ENCODE data around the gene OR52K1.

OR52K1 gene

DNA sequence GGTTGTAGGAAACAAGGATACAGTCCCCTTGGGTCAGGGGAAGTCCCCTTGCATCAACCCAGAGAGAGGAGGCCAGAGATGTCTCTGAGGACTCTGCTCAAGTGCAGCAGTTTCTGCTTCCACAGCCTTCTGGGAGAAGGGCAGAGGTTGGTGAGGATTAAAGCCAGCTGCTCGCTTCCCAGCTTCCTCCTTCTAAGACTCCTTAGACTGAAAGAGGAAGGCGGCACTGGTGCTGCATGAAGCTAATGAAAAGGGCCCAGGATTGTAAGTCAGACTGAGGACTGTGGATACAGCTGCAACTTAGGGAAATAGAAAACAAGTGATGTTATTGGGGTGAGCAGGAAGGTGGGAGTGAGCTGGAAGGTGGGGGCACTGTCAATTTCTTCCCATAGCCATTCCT, at the start of gene OR52K1:
TSS of gene OR52K1 (plus strand) at position 202 of the 400 bp plus-strand sequence. CDS start 6,255 bp downstream, outside the sequence.
- Mint-ChIP-seq H3K36me3 (ENCODE audit: low read depth) (no peaks in the 10 kb centered on the region), H3K9me3 (no peaks in the 10 kb centered on the region), H3K27ac (no peak within 1 kb of the TSS), H3K4me1 (ENCODE audit: low read depth) (peaks cover 20% of the 10 kb centered on the region), H3K27me3 (peaks cover 15% of the 10 kb centered on the region), H3K4me3 (no peak within 1 kb of the TSS)
- no peak for DNase-seq

GRCh38 chr11:4433856-4434255, 48.6 kb upstream of the OR52K1 start:
- Mint-ChIP-seq H3K27ac (no peak overlapping the region), H3K9me3 (no peaks in the 10 kb centered on the region), H3K36me3 (ENCODE audit: low read depth) (no peaks in the 10 kb centered on the region), H3K27me3 (peaks cover 13% of the 10 kb centered on the region), H3K4me3 (no peak overlapping the region), H3K4me1 (ENCODE audit: low read depth) (no peaks in the 10 kb centered on the region)
- DNase-seq = no peak

DNA sequence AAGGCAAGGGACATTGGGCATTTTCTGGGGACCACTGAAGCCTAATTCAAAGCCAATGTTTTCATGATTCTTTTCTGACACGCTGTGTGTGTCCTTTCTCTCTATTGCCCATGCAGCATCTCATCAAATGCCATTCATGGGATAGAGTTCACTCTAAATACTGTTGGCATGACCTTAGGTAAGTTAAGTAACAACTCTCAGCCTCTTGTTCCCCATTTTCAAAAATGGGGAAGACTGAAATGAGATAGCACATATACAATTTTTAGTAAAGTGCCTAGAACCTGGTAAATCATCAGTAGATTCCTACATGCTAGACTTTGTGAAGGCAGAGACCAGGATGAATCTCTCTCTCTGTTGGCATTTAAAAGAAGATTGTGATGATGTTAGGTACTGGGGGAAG, 46.0 kb upstream of the OR52K1 start:
- no peak for DNase-seq
- no peaks in the 10 kb centered on the region for H3K36me3 Mint-ChIP-seq (ENCODE audit: low read depth)

DNA sequence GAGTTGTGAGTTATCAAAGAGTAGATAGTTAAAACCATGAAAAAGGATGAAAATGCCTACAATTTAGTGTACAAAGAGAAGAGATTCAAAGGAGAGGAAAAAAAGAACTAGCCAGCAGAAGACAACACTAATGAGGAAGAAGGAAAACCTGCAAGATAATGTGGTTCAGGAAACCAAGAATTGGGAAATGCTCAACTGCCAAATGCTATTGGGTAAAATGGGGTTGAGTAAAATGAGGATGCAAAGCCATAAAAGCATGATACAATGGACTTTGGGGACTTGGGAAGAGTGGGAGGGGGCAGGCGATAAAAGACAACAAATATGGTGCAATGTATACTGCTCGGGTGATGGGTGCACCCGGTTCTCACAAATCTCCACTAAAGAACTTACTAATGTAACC, 40.9 kb upstream of the OR52K1 start:
- Mint-ChIP-seq H3K27me3 (peaks cover 17% of the 10 kb centered on the region), H3K4me1 (ENCODE audit: low read depth) (no peaks in the 10 kb centered on the region), H3K9me3 (no peaks in the 10 kb centered on the region), H3K4me3 (no peak overlapping the region), H3K36me3 (ENCODE audit: low read depth) (no peaks in the 10 kb centered on the region), H3K27ac (no peak overlapping the region)
- no peak for DNase-seq

More for the DNA sequence above, 46.0 kb upstream of the OR52K1 start:
- Mint-ChIP-seq H3K4me3 (no peak overlapping the region), H3K27ac (no peak overlapping the region), H3K4me1 (ENCODE audit: low read depth) (no peaks in the 10 kb centered on the region), H3K9me3 (no peaks in the 10 kb centered on the region), H3K27me3 (peaks cover 16% of the 10 kb centered on the region)

- Mint-ChIP-seq H3K4me1 (ENCODE audit: low read depth) (no peaks in the 10 kb centered on the region), H3K9me3 (no peaks in the 10 kb centered on the region), H3K36me3 (ENCODE audit: low read depth) (no peaks in the 10 kb centered on the region), H3K4me3 (no peak overlapping the region), H3K27me3 (peaks cover 10% of the 10 kb centered on the region), H3K27ac (no peak overlapping the region)
- DNase-seq = no peak
Observed at GRCh38 chr11:4443232-4443891, 39.1 kb upstream of the OR52K1 start.

- peaks cover 1% of the 10 kb centered on the region for H3K9me3 Mint-ChIP-seq
- no peak within 1 kb of the TSS for H3K27ac Mint-ChIP-seq
- no peaks in the 10 kb centered on the region for H3K36me3 Mint-ChIP-seq (ENCODE audit: low read depth)
- H3K27me3 Mint-ChIP-seq = peaks cover 10% of the 10 kb centered on the region
- H3K4me3 Mint-ChIP-seq = no peak within 1 kb of the TSS
- H3K4me1 Mint-ChIP-seq (ENCODE audit: low read depth) = no peaks in the 10 kb centered on the region
- DNase-seq = no peak
Observed at GRCh38 chr11:4448995-4449394, 33.5 kb upstream of the OR52K1 start, which contains the start of gene OR52K2. TSS of gene OR52K2 (plus strand) at chr11:4449295. CDS start at chr11:4449340, 45 bp downstream.

DNA sequence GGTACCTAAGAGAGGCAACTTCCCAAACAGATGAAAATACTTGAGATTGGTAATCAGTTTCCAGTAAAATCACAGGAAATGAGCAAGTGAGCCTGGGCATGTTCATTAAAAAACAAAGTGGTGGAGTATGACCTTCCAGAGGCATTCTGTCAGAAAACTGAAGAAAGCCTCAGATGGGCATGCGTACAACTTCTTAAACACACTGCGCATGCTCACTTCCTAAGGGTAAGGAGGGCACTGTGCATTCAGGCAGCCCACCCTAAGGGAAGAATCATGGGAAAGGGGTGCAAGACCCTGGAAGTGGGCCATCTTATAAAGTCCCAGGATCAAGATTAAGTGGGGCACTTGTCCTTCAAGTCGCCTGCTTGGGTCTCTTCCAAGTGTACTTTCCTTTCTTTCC, 29.3 kb upstream of the OR52K1 start:
- Mint-ChIP-seq H3K27me3 (peaks cover 18% of the 10 kb centered on the region), H3K4me1 (ENCODE audit: low read depth) (no peaks in the 10 kb centered on the region), H3K36me3 (ENCODE audit: low read depth) (no peaks in the 10 kb centered on the region), H3K4me3 (no peak overlapping the region), H3K9me3 (peaks cover 5% of the 10 kb centered on the region), H3K27ac (no peak overlapping the region)
- no peak for DNase-seq

DNA sequence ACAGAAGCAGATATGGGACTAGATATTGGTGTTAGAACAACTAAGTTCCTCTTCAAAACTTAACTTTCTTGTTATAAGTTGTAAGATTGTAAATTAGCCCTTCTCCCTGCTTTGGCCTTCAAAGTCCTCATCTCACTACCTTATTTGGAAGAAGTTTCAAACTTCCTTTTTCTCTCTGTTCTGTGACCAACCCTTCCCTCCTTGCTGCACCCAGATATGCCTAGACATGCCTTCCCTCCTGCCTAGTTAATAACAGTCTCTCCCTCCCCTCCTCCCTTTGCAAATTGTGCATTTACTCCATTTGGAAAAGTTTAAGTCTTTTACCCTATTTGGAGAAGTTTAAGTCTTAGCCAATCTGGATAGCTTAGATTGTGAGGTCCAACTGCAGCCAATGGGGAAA, 28.4 kb upstream of the OR52K1 start:
- H3K27ac Mint-ChIP-seq = no peak overlapping the region
- DNase-seq = no peak
- H3K36me3 Mint-ChIP-seq (ENCODE audit: low read depth) = no peaks in the 10 kb centered on the region
- peaks cover 20% of the 10 kb centered on the region for H3K27me3 Mint-ChIP-seq
- no peak overlapping the region for H3K4me3 Mint-ChIP-seq
- H3K4me1 Mint-ChIP-seq (ENCODE audit: low read depth) = no peaks in the 10 kb centered on the region
- peaks cover 5% of the 10 kb centered on the region for H3K9me3 Mint-ChIP-seq

- Mint-ChIP-seq H3K4me1 (ENCODE audit: low read depth) (peaks cover 6% of the 10 kb centered on the region), H3K36me3 (ENCODE audit: low read depth) (no peaks in the 10 kb centered on the region), H3K27ac (no peak overlapping the region), H3K27me3 (peaks cover 23% of the 10 kb centered on the region), H3K4me3 (no peak overlapping the region), H3K9me3 (peaks cover 5% of the 10 kb centered on the region)
- no peak for DNase-seq
Observed at GRCh38 chr11:4455419-4455818, 27.0 kb upstream of the OR52K1 start.

- H3K4me3 Mint-ChIP-seq = no peak overlapping the region
- peaks cover 6% of the 10 kb centered on the region for H3K9me3 Mint-ChIP-seq
- H3K27ac Mint-ChIP-seq = no peak overlapping the region
- no peak for DNase-seq
- H3K27me3 Mint-ChIP-seq = peaks cover 37% of the 10 kb centered on the region
- no peaks in the 10 kb centered on the region for H3K36me3 Mint-ChIP-seq (ENCODE audit: low read depth)
- peaks cover 6% of the 10 kb centered on the region for H3K4me1 Mint-ChIP-seq (ENCODE audit: low read depth)
Observed at GRCh38 chr11:4459500-4459899, 22.9 kb upstream of the OR52K1 start.

DNA sequence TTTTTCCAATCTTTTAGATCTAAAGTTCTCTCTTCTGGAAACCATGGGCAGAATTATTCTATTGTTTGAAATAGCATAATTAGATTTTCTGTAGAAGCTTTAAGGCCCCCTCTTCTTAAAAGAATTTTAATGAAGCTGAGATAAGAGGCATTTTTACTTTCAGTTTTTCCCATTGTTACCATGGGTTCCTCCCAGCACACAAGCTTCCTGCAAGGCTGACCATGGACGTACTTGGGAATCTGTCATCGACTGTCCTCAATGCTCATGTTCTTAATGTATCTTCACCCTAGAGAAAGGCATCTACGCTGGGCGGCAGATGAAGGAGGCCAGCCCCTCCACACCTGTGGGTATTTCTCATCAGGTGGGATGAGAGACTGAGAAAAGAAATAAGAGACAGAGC, 22.3 kb upstream of the OR52K1 start:
- DNase-seq = no peak
- no peak overlapping the region for H3K27ac Mint-ChIP-seq
- peaks cover 12% of the 10 kb centered on the region for H3K9me3 Mint-ChIP-seq
- no peaks in the 10 kb centered on the region for H3K36me3 Mint-ChIP-seq (ENCODE audit: low read depth)
- no peak overlapping the region for H3K4me3 Mint-ChIP-seq
- H3K27me3 Mint-ChIP-seq = peaks cover 35% of the 10 kb centered on the region
- peaks cover 6% of the 10 kb centered on the region for H3K4me1 Mint-ChIP-seq (ENCODE audit: low read depth)

DNA sequence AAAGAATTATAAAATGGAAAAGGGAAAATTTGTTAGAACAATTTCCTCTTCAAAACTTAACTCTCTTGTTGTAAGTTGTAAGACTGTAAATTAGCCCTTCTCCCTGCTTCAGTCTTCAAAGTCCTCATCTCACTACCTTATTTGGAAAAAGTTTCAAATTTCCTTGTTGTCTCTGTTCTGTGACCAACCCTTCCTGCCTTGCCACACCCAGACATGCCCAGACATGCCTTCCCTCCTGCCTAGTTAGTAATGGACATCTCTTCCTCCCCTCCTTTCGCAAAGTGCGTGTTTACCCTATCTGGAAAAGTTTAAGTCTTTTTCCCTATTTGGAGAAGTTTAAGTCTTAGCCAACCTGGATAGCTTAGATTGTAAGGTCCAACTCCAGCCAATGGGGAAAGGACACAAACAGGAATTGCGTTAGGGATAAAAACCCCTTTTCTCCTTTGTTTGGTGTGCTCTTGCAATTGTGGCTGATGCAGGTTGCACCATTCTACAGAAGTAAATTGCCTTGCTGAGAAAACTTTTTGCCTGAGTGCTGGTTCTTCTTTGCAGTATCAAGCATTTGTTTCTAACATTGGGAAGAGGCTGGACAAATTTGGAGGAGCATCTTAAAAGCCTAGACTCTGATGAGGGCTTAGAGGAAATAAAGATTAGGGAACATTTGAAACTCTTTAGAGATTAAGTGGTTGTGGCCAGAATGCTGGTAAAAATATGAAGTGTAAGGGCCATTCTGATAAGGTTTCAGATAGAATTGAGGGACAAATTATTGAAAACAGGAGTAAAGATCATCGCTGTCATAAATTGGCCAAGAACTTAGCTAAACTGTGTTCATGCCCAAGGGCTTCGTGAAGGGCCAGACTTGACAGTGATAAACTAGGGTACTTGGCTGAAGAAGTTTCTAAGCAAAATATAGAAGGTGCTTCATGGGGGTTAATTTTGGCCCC, 18.0 kb upstream of the OR52K1 start:
- no peak for DNase-seq
- Mint-ChIP-seq H3K36me3 (ENCODE audit: low read depth) (no peaks in the 10 kb centered on the region), H3K4me1 (ENCODE audit: low read depth) (peaks cover 2% of the 10 kb centered on the region), H3K27me3 (peaks cover 29% of the 10 kb centered on the region), H3K27ac (no peak overlapping the region), H3K9me3 (peaks cover 15% of the 10 kb centered on the region), H3K4me3 (no peak overlapping the region)

DNA sequence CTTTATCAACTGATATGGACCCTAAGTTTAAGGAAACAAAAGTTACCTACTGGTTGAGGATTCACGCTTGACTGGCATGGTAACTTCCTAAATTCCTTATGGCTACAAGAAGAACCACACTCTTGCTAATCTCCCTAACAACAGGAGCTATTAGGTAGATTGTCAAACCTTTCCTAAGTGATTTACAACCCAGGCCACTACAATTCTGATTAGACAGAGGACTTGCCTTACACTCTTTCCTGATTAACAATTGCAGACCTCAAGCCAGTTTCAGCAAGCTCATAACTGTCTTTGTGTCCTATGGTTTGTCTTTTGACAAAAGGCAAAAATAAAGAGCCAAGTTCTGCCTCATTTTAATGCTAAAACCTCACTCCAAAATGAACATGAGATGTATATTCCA, 17.0 kb upstream of the OR52K1 start:
- Mint-ChIP-seq H3K9me3 (peaks cover 15% of the 10 kb centered on the region), H3K4me1 (ENCODE audit: low read depth) (no peaks in the 10 kb centered on the region), H3K4me3 (no peak overlapping the region), H3K27me3 (peaks cover 27% of the 10 kb centered on the region), H3K27ac (no peak overlapping the region), H3K36me3 (ENCODE audit: low read depth) (no peaks in the 10 kb centered on the region)
- DNase-seq = no peak

GRCh38 chr11:4466131-4466870, 16.1 kb upstream of the OR52K1 start:
- peaks cover 21% of the 10 kb centered on the region for H3K27me3 Mint-ChIP-seq

More at GRCh38 chr11:4466131-4466870, 16.1 kb upstream of the OR52K1 start:
- H3K4me3 Mint-ChIP-seq = no peak overlapping the region
- H3K4me1 Mint-ChIP-seq (ENCODE audit: low read depth) = no peaks in the 10 kb centered on the region
- H3K27ac Mint-ChIP-seq = no peak overlapping the region
- no peak for DNase-seq
- H3K36me3 Mint-ChIP-seq (ENCODE audit: low read depth) = no peaks in the 10 kb centered on the region
- H3K9me3 Mint-ChIP-seq = peaks cover 15% of the 10 kb centered on the region
